Psoas muscle (tissue), 8 donors: ENCODE results near the gene ACVR1. TPM values are rescaled to one million over a fixed set of nuclear protein-coding genes. Genes with fewer than 3 reads are reported as not detected.

ENCODE experiments used
- ATAC-seq, 4 donors: fragments of 200-7000 bp; cut with Tn5 transposase; one replicate each; pipeline ENCODE4 v1.9.1; 2020; ENCODE audit warnings: moderate library complexity in 3 of 4, mild to moderate bottlenecking in 2 of 4
- DNase-seq, 2 donors: peaks; one replicate each; pipeline ENCODE4 v3.0.0-alpha.2; 2020
- H3K27ac ChIP-seq: fragments of 200-600 bp; one replicate; pipeline ENCODE4 v1.8.0; 2022
- H3K27me3 ChIP-seq, 3 donors: fragments of 200-600 bp in 1 of 3; one replicate each; pipeline versions ENCODE4 v1.6.1 to v1.8.0; 2013 to 2022; ENCODE audit warnings: low read length in 2 of 3, mild to moderate bottlenecking in 2 of 3, moderate library complexity in 1 of 3; ENCODE audit not compliant: insufficient read depth in 3 of 3
- H3K36me3 ChIP-seq, 2 donors: fragments of 200-600 bp in 1 of 2; one replicate each; pipeline versions ENCODE4 v1.6.1 to v1.8.0; 2013 to 2022; ENCODE audit warnings: low read depth in 1 of 2, mild to moderate bottlenecking in 1 of 2, moderate library complexity in 1 of 2; ENCODE audit not compliant: insufficient read depth in 1 of 2
- H3K4me1 ChIP-seq: fragments of 200-600 bp; one replicate; pipeline ENCODE4 v1.8.0; 2022
- H3K4me3 ChIP-seq: fragments of 200-600 bp; one replicate; pipeline ENCODE4 v1.8.0; 2022; ENCODE audit warnings: mild to moderate bottlenecking
- H3K9me3 ChIP-seq: fragments of 200-600 bp; one replicate; pipeline ENCODE4 v1.8.0; 2022
- WGBS, 3 donors: extraction: QIAGEN DNeasy Blood & Tissue Kit; methylation state at CpG; one replicate each; pipeline versions ENCODE4 v1.1.6 to v1.1.7; 2013; 5-methylcytosine and 5-hydroxymethylcytosine counted together
- intact Hi-C, 2 donors: fragments of 100-400 bp; cut with DNase I; formaldehyde crosslinking; loops; one replicate each; pipeline versions ENCODE4 v1.11.0 to v1.14.2; 2022
- polyA plus RNA-seq, 3 donors: library from polyadenylated mRNA; stranded (reverse); fragments of 200-250 nt; gene quantifications; one replicate each; pipeline ENCODE4 v1.2.3, GENCODE V29; 2013
- total RNA-seq, 4 donors: library from RNA; stranded (reverse); fragmentation: NEBNext Ultra II Directional in 2 of 4; extraction: Animal tissue kit (Norgen Biotek cat#: 25700) in 2 of 4; gene quantifications; one replicate each; pipeline versions ENCODE4 v1.2.1 to v1.2.4, GENCODE V29; 2021 to 2023
- TF ChIP-seq, protein P1 (sequence below): fragments of 200-600 bp; IDR thresholded peaks from one replicate; pipeline ENCODE4 v1.8.0; 2022; ENCODE audit warnings: antibody characterized with exemption
- donor health status: healthy with polysubstance abuse.
- donor health status: DM: no; HTN: no; CAD: no; lungs with moderate emphysema.
- donor health status: Bipolar disorder and iron deficiency.
- donor health status: healthy.
- donor health status: DM: yes; HTN: yes; CAD: no.
- donor health status: DM: no; HTN: no; CAD: no.
- donor health status: DM: no; HTN: no; CAD: no.
- donor health status: DM: yes; HTN: yes; CAD: no.

ACVR1 gene
- total and polyA plus RNA-seq, 7 donors, result 9.5 to 28.0 (median 24.1) TPM

- H3K9me3 ChIP-seq, result no peaks in the 10 kb centered on the region
- H3K27ac ChIP-seq, result peak overlapping the region; percentile 36
- whole genome bisulfite sequencing, 3 donors, result 53 to 77% (median 59%) methylated on average over 6 of the region's 6 CpGs
- no peaks in the 10 kb centered on the region for H3K36me3 ChIP-seq
- H3K4me3 ChIP-seq, result no peak overlapping the region
- TF ChIP-seq, protein P1, sequence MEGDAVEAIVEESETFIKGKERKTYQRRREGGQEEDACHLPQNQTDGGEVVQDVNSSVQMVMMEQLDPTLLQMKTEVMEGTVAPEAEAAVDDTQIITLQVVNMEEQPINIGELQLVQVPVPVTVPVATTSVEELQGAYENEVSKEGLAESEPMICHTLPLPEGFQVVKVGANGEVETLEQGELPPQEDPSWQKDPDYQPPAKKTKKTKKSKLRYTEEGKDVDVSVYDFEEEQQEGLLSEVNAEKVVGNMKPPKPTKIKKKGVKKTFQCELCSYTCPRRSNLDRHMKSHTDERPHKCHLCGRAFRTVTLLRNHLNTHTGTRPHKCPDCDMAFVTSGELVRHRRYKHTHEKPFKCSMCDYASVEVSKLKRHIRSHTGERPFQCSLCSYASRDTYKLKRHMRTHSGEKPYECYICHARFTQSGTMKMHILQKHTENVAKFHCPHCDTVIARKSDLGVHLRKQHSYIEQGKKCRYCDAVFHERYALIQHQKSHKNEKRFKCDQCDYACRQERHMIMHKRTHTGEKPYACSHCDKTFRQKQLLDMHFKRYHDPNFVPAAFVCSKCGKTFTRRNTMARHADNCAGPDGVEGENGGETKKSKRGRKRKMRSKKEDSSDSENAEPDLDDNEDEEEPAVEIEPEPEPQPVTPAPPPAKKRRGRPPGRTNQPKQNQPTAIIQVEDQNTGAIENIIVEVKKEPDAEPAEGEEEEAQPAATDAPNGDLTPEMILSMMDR, result no peak
- DNase-seq, result peak; percentile 25 to 53
- peak; percentile 73 to 94 (median 92) for ATAC-seq
- H3K27me3 ChIP-seq, result no peaks in the 10 kb centered on the region
- intact Hi-C loops, result no loop called here
- peaks cover 45% of the 10 kb centered on the region for H3K4me1 ChIP-seq
Measured at GRCh38 chr2:157825885-157826284, 50.2 kb downstream of the ACVR1 start.

DNA sequence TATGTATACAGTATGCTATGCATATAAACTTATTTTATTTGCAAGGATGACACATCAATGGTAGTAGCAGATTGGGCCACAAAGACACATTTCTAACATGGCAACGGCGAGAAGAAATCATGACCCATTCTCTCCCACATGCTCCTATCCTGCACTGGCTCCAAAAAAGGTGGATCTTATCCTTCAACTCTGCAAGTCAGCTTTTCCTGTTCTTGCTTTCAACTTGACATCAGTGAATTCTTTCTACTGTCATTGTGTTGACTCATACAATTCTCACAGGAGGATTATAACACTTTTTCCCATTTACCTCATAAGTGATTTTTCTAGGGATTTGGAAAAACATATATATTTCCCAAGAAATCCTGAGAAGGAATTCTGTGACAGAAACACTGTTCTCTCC is 53.1 kb downstream of the ACVR1 start:
- no peak for DNase-seq
- no peak overlapping the region for H3K4me3 ChIP-seq
- H3K27me3 ChIP-seq, result no peaks in the 10 kb centered on the region
- peaks cover 38% of the 10 kb centered on the region for H3K4me1 ChIP-seq
- H3K36me3 ChIP-seq, result peaks cover 4 to 6% of the 10 kb centered on the region in 2 donors
- no peaks in the 10 kb centered on the region for H3K9me3 ChIP-seq
- intact Hi-C loops, result no loop called here
- H3K27ac ChIP-seq, result no peak overlapping the region
- ATAC-seq, result no peak
- 66 to 83% (median 81%) methylated on average over 2 of the region's 2 CpGs for WGBS, 3 donors
- TF ChIP-seq, protein P1, result no peak

DNA sequence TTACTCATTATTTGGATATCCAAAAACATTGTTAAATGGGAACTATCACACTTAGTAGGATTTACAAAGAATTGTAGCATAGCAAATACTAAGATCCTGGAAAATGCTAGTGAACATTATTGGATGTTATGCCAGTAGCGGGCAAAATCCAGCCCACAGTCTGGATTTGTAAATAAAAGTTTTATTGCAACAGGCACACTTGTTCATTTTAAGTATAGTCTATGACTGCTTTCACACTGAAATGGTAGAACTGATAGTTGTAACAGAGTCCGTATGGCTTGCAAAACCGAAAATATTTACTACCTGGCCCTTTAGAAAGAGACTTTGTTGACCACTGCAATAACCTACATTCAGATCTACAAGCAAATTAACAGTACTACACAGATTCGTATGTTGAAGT is 53.6 kb downstream of the ACVR1 start:
- no peak overlapping the region for H3K27ac ChIP-seq
- H3K9me3 ChIP-seq, result no peaks in the 10 kb centered on the region
- intact Hi-C loops, result no loop called here
- no peaks in the 10 kb centered on the region for H3K27me3 ChIP-seq
- 72 to 94% (median 79%) methylated on average over 4 of the region's 4 CpGs for WGBS, 3 donors
- no peak overlapping the region for H3K4me3 ChIP-seq
- ATAC-seq, result peak in 1 of 4 donors; percentile 19
- TF ChIP-seq, protein P1, result no peak
- H3K4me1 ChIP-seq, result peaks cover 38% of the 10 kb centered on the region
- peaks cover 4 to 11% of the 10 kb centered on the region in 2 donors for H3K36me3 ChIP-seq
- DNase-seq, result no peak

DNA sequence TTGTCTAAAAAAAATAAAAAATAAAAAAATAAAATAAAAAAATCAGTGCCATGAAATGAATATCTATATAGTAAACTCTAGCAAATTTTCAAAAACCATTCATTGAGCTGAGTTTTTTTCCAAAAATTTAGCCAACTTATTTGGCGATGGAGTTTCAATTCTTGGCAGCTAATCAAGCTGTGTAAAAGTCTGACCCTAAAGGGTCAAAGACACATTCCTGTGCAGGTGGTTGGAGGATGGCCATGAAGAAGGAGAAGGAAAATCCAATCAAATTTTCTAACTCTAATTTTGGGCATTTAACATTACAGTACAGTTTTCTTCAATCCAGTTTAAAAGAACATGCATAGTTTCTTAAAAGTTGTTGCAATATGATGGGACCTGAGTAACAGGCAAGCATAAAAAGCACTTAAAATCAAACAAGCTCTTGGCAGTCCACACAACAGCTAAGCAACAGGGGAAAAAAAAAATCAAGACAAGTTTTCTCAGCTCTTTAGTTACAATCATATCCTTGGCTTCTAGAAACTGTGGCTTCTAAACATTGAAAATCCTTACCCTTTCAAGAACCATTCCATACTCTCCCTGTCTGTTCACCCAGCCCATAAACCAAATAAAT is 54.5 kb downstream of the ACVR1 start:
- Histone ChIP-seq H3K9me3 (no peaks in the 10 kb centered on the region), H3K4me1 (peaks cover 38% of the 10 kb centered on the region), H3K27me3 (no peaks in the 10 kb centered on the region), H3K36me3 (peaks cover 4 to 20% of the 10 kb centered on the region in 2 donors), H3K27ac (no peak overlapping the region), H3K4me3 (no peak overlapping the region)
- intact Hi-C loops, result loop anchor here in 1 of 2 donors (2.0 kb wide), 1 partner anchor 75 kb away; no protein-coding TSS in a partner anchor
- no peak for ATAC-seq
- 19 to 32% (median 31%) methylated on average over 1 of the region's 1 CpG for WGBS, 3 donors
- TF ChIP-seq, protein P1, result no peak
- no peak for DNase-seq

DNA sequence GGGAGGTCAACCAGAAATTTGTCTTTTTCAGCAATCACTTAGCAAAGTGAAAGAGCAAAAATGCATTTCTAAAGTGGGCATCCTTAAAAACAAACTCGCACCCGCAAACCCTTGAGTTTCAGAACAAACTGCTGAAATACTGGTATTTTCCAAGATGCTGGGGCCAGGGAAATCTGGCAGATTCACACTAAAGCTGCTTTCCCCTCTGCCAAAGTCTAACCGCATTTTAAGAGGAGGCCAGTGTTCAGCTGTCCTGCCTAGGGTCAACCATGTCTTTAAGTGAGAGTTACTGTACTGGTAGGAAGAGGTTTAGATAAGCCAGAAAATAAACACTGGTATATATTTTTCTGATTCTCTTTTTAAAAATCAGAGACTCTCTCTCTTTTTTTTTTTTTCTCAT is 55.9 kb downstream of the ACVR1 start:
- no peak overlapping the region for H3K4me3 ChIP-seq
- WGBS, 3 donors, result 58 to 83% (median 61%) methylated on average over 3 of the region's 3 CpGs
- H3K27ac ChIP-seq, result no peak overlapping the region
- peak in 1 of 4 donors; percentile 29 for ATAC-seq
- intact Hi-C loops, result loop anchor here in 1 of 2 donors (2.0 kb wide), 1 partner anchor 73 kb away; no protein-coding TSS in a partner anchor
- H3K36me3 ChIP-seq, result peaks cover 4 to 34% of the 10 kb centered on the region in 2 donors
- TF ChIP-seq, protein P1, result no peak
- H3K4me1 ChIP-seq, result peaks cover 29% of the 10 kb centered on the region
- DNase-seq, result no peak
- H3K27me3 ChIP-seq, result no peaks in the 10 kb centered on the region
- no peaks in the 10 kb centered on the region for H3K9me3 ChIP-seq
